ENCODE results near the gene CMIP.

Gene CMIP

GRCh38 chr16:81464279-81464678 is 19.7 kb downstream of the CMIP start:
- DNase-seq = no peak

- DNase-seq = no peak
Measured at GRCh38 chr16:81465375-81465943, 20.9 kb downstream of the CMIP start.

GRCh38 chr16:81466356-81466980 is 21.9 kb downstream of the CMIP start:
- DNase-seq = no peak

- DNase-seq = no peak
Measured at GRCh38 chr16:81467072-81467471, 22.5 kb downstream of the CMIP start.

- no peak for DNase-seq
Measured at GRCh38 chr16:81467815-81468214, 23.2 kb downstream of the CMIP start.

GRCh38 chr16:81468269-81468902 is 23.8 kb downstream of the CMIP start:
- DNase-seq = no peak

GRCh38 chr16:81469183-81469677 is 24.6 kb downstream of the CMIP start:
- no peak for DNase-seq

GRCh38 chr16:81469710-81470535 is 25.3 kb downstream of the CMIP start:
- DNase-seq = no peak

- DNase-seq = no peak
Measured at GRCh38 chr16:81470796-81471636, 26.4 kb downstream of the CMIP start.

- DNase-seq = no peak
Measured at GRCh38 chr16:81471882-81472281, 27.3 kb downstream of the CMIP start.

- no peak for DNase-seq
Measured at GRCh38 chr16:81472391-81472790, 27.8 kb downstream of the CMIP start.

- DNase-seq = no peak
Measured at GRCh38 chr16:81473066-81473488, 28.5 kb downstream of the CMIP start.

- no peak for DNase-seq
Measured at GRCh38 chr16:81473558-81473957, 28.9 kb downstream of the CMIP start.

- DNase-seq = no peak
Measured at GRCh38 chr16:81473969-81474959, 29.7 kb downstream of the CMIP start.

- DNase-seq = no peak
Measured at GRCh38 chr16:81477697-81478693, 33.4 kb downstream of the CMIP start.

GRCh38 chr16:81478876-81479511 is 34.4 kb downstream of the CMIP start:
- DNase-seq = no peak

- DNase-seq = no peak
Measured at GRCh38 chr16:81480606-81481206, 36.1 kb downstream of the CMIP start.

- DNase-seq = peak in 1 of 2 experiments; percentile 18
Measured at GRCh38 chr16:81481207-81481821, 36.7 kb downstream of the CMIP start.

All from NCI-H2081 (cell line).